ENCODE results near the gene TTLL8. TPM values are rescaled to one million over a fixed set of nuclear protein-coding genes. Genes with fewer than 3 reads are reported as not detected.

The TTLL8 gene
- total and polyA plus RNA-seq, 4 experiments from 2014 or later: not detected

- intact Hi-C loops (cut with micrococcal nuclease): no loop called here
- Histone ChIP-seq H3K4me1 (ENCODE audit: insufficient read depth, low read length) (no peaks in the 10 kb centered on the region), H3K9me3 (ENCODE audit: control insufficient read depth in 1 of 2, low read length in 2 of 2) (no peaks in the 10 kb centered on the region), H3K27me3 (ENCODE audit: insufficient read depth, low read length) (no peaks in the 10 kb centered on the region), H3K36me3 (ENCODE audit: insufficient read depth, low read length) (no peaks in the 10 kb centered on the region), H3K27ac (ENCODE audit: low read depth, low read length) (no peak overlapping the region), H3K4me3 (ENCODE audit: low read length in 2 of 2) (no peak overlapping the region)
- H3K27me3 Mint-ChIP-seq: peaks cover 13 to 20% of the 10 kb centered on the region in 2 donors
- CTCF ChIA-PET (ENCODE audit: partially characterized antibody): no interaction called here
- no peak overlapping the region for H3K27ac Mint-ChIP-seq
- POLR2A ChIA-PET (ENCODE audit: partially characterized antibody): no interaction called here
- DNase-seq: no peak
- no peaks in the 10 kb centered on the region for H3K4me1 Mint-ChIP-seq
- H3K9me3 Mint-ChIP-seq: no peaks in the 10 kb centered on the region
- H3K36me3 Mint-ChIP-seq: no peaks in the 10 kb centered on the region
- no peak overlapping the region for H3K4me3 Mint-ChIP-seq
Measured at GRCh38 chr22:50098052-50098451, 40.0 kb upstream of the TTLL8 start.

DNA sequence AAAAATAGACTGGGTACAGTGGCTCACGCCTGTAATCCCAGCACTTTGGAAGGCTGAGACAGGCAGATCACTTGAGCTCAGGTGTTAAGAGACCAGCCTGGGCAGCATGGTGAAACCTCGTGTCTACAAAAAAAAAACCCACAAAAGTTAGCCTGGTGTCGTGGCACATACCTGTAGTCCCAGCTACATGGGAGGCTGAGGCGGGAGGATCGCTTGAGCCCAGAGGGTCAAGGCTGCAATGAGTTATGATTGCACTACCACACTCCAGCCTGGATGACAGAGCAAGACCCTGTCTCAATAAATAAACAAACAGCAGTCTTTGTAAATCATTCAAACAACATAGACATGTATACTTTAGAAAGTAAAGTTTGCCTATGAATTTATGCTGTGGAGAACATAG, 34.2 kb upstream of the TTLL8 start:
- no peaks in the 10 kb centered on the region for H3K36me3 Mint-ChIP-seq
- intact Hi-C loops (cut with micrococcal nuclease): no loop called here

DNA sequence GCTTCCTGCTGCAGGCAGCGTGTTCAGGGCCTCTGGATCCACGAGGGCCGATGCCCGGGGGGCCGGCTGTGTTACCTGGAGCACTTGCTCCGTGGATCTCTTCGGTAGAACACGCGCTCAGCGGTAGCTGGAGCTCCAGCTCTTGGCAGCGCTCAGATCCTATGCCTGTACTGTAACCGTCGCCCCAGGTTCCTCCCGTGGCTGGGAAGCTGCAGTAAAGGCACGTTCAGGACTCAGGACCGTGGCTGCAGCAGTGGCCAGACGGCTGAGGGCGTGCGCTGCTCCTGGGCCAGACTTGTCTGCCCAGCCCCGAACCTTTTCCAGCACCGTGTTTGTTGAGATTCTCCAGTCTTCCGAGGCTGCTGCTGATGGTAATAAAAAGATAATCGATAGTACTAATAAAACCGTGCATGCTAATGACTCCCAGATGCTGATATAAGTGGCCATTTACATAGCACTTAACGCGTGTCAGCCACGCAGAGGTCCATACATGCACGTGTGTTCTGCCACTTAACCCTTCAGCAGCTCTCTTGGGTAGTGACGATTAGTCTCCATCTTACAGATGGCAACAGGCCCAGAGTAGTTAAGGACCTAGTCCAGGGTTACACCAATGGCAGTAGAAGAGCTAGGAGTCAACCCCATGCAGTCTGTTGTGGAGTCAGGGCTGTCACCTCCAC, 33.1 kb upstream of the TTLL8 start:
- intact Hi-C loops (cut with micrococcal nuclease): no loop called here
- Histone ChIP-seq H3K4me1 (ENCODE audit: insufficient read depth, low read length) (no peaks in the 10 kb centered on the region), H3K9me3 (ENCODE audit: control insufficient read depth in 1 of 2, low read length in 2 of 2) (no peaks in the 10 kb centered on the region), H3K27ac (ENCODE audit: low read depth, low read length) (no peak overlapping the region), H3K36me3 (ENCODE audit: insufficient read depth, low read length) (no peaks in the 10 kb centered on the region), H3K4me3 (ENCODE audit: low read length in 2 of 2) (no peak overlapping the region), H3K27me3 (ENCODE audit: insufficient read depth, low read length) (no peaks in the 10 kb centered on the region)
- Mint-ChIP-seq H3K27ac (no peak overlapping the region), H3K9me3 (peaks cover 0 to 9% (median 5%) of the 10 kb centered on the region in 8 donors), H3K4me1 (peaks cover 0 to 1% (median 0%) of the 10 kb centered on the region in 4 donors), H3K36me3 (no peaks in the 10 kb centered on the region), H3K27me3 (peaks cover 7 to 11% of the 10 kb centered on the region in 2 donors), H3K4me3 (no peak overlapping the region)
- DNase-seq: no peak
- POLR2A ChIA-PET (ENCODE audit: partially characterized antibody): no interaction called here
- CTCF ChIA-PET (ENCODE audit: partially characterized antibody): no interaction called here

More for the DNA sequence above, 34.2 kb upstream of the TTLL8 start:
- Histone ChIP-seq H3K36me3 (ENCODE audit: insufficient read depth, low read length) (no peaks in the 10 kb centered on the region), H3K9me3 (ENCODE audit: control insufficient read depth in 1 of 2, low read length in 2 of 2) (no peaks in the 10 kb centered on the region), H3K27ac (ENCODE audit: low read depth, low read length) (no peak overlapping the region), H3K4me3 (ENCODE audit: low read length in 2 of 2) (no peak overlapping the region), H3K27me3 (ENCODE audit: insufficient read depth, low read length) (no peaks in the 10 kb centered on the region), H3K4me1 (ENCODE audit: insufficient read depth, low read length) (no peaks in the 10 kb centered on the region)
- Mint-ChIP-seq H3K9me3 (peaks cover 0 to 5% (median 0%) of the 10 kb centered on the region in 8 donors), H3K4me3 (no peak overlapping the region), H3K4me1 (peaks cover 0 to 1% (median 0%) of the 10 kb centered on the region in 4 donors), H3K27ac (no peak overlapping the region), H3K27me3 (peaks cover 11 to 14% of the 10 kb centered on the region in 2 donors)
- DNase-seq: no peak
- ChIA-PET POLR2A (ENCODE audit: partially characterized antibody) (no interaction called here), CTCF (ENCODE audit: partially characterized antibody) (no interaction called here)

- CTCF ChIA-PET (ENCODE audit: partially characterized antibody): no interaction called here
- Histone ChIP-seq H3K4me3 (ENCODE audit: low read length in 2 of 2) (no peak overlapping the region), H3K36me3 (ENCODE audit: insufficient read depth, low read length) (no peaks in the 10 kb centered on the region), H3K27ac (ENCODE audit: low read depth, low read length) (no peak overlapping the region), H3K9me3 (ENCODE audit: control insufficient read depth in 1 of 2, low read length in 2 of 2) (no peaks in the 10 kb centered on the region), H3K4me1 (ENCODE audit: insufficient read depth, low read length) (no peaks in the 10 kb centered on the region), H3K27me3 (ENCODE audit: insufficient read depth, low read length) (no peaks in the 10 kb centered on the region)
- intact Hi-C loops (cut with micrococcal nuclease): no loop called here
- Mint-ChIP-seq H3K4me1 (peaks cover 0 to 4% (median under 1%) of the 10 kb centered on the region in 4 donors), H3K4me3 (no peak overlapping the region), H3K9me3 (peaks cover 0 to 9% (median 5%) of the 10 kb centered on the region in 8 donors), H3K27me3 (peaks cover 4 to 9% of the 10 kb centered on the region in 2 donors), H3K36me3 (no peaks in the 10 kb centered on the region), H3K27ac (no peak overlapping the region)
- POLR2A ChIA-PET (ENCODE audit: partially characterized antibody): no interaction called here
- no peak for DNase-seq
Measured at GRCh38 chr22:50090412-50090714, 32.3 kb upstream of the TTLL8 start.

- Histone ChIP-seq H3K36me3 (ENCODE audit: insufficient read depth, low read length) (no peaks in the 10 kb centered on the region), H3K27ac (ENCODE audit: low read depth, low read length) (no peak within 1 kb of the TSS), H3K9me3 (ENCODE audit: control insufficient read depth in 1 of 2, low read length in 2 of 2) (no peaks in the 10 kb centered on the region), H3K27me3 (ENCODE audit: insufficient read depth, low read length) (no peaks in the 10 kb centered on the region), H3K4me3 (ENCODE audit: low read length in 2 of 2) (no peak within 1 kb of the TSS), H3K4me1 (ENCODE audit: insufficient read depth, low read length) (no peaks in the 10 kb centered on the region)
- Mint-ChIP-seq H3K27ac (no peak within 1 kb of the TSS), H3K4me3 (no peak within 1 kb of the TSS), H3K36me3 (no peaks in the 10 kb centered on the region), H3K27me3 (peaks cover 8% of the 10 kb centered on the region in 2 donors), H3K4me1 (peaks cover 0 to 7% (median 2%) of the 10 kb centered on the region in 4 donors), H3K9me3 (peaks cover 0 to 9% (median 5%) of the 10 kb centered on the region in 8 donors)
- ChIA-PET CTCF (ENCODE audit: partially characterized antibody) (no interaction called here), POLR2A (ENCODE audit: partially characterized antibody) (no interaction called here)
- intact Hi-C loops (cut with micrococcal nuclease): no loop called here
- DNase-seq: peak in 2 of 5 donors; percentile 17 to 24
Measured at GRCh38 chr22:50089682-50090411, 31.7 kb upstream of the TTLL8 start, which contains the start of gene MOV10L1. Gene MOV10L1, plus strand, starts transcription at chr22:50090006. Its CDS starts 83 bp downstream, at chr22:50090089.

DNA sequence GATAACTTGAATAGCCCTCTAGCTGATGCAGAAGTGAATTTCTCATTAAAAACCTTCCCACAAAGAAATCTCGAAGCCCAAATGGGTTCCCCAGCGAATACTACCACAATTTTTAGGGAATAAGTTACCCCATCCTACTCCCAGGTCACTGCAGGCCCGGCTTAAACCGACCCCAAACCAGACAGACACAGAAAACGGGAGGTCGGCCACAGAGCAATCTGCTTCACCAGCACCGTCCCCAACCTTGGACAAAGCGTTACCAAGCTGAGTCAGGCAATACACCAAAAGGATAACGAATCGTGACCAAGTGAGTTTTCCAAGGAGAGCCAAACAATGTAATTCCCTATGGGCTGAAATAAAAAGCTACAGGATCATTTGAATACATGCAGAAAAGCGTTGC, 31.1 kb upstream of the TTLL8 start:
- DNase-seq: no peak
- Mint-ChIP-seq H3K9me3 (peaks cover 0 to 9% (median 5%) of the 10 kb centered on the region in 8 donors), H3K27ac (no peak overlapping the region), H3K4me1 (peaks cover 0 to 7% (median 2%) of the 10 kb centered on the region in 4 donors), H3K36me3 (no peaks in the 10 kb centered on the region), H3K27me3 (peaks cover 8% of the 10 kb centered on the region in 2 donors), H3K4me3 (no peak overlapping the region)
- Histone ChIP-seq H3K27me3 (ENCODE audit: insufficient read depth, low read length) (no peaks in the 10 kb centered on the region), H3K27ac (ENCODE audit: low read depth, low read length) (no peak overlapping the region), H3K4me3 (ENCODE audit: low read length in 2 of 2) (no peak overlapping the region), H3K4me1 (ENCODE audit: insufficient read depth, low read length) (no peaks in the 10 kb centered on the region), H3K36me3 (ENCODE audit: insufficient read depth, low read length) (no peaks in the 10 kb centered on the region), H3K9me3 (ENCODE audit: control insufficient read depth in 1 of 2, low read length in 2 of 2) (no peaks in the 10 kb centered on the region)
- intact Hi-C loops (cut with micrococcal nuclease): no loop called here
- ChIA-PET CTCF (ENCODE audit: partially characterized antibody) (no interaction called here), POLR2A (ENCODE audit: partially characterized antibody) (no interaction called here)

- intact Hi-C loops (cut with micrococcal nuclease): no loop called here
- H3K27me3 ChIP-seq (ENCODE audit: insufficient read depth, low read length): no peaks in the 10 kb centered on the region
Measured at GRCh38 chr22:50088096-50088495, 30.0 kb upstream of the TTLL8 start.

More at GRCh38 chr22:50088096-50088495, 30.0 kb upstream of the TTLL8 start:
- Histone ChIP-seq H3K36me3 (ENCODE audit: insufficient read depth, low read length) (no peaks in the 10 kb centered on the region), H3K9me3 (ENCODE audit: control insufficient read depth in 1 of 2, low read length in 2 of 2) (no peaks in the 10 kb centered on the region), H3K4me3 (ENCODE audit: low read length in 2 of 2) (no peak overlapping the region), H3K27ac (ENCODE audit: low read depth, low read length) (no peak overlapping the region), H3K4me1 (ENCODE audit: insufficient read depth, low read length) (no peaks in the 10 kb centered on the region)
- H3K27ac Mint-ChIP-seq: no peak overlapping the region
- DNase-seq: no peak
- H3K4me3 Mint-ChIP-seq: no peak overlapping the region
- CTCF ChIA-PET (ENCODE audit: partially characterized antibody): no interaction called here
- peaks cover 0 to 9% (median 5%) of the 10 kb centered on the region in 8 donors for H3K9me3 Mint-ChIP-seq
- POLR2A ChIA-PET (ENCODE audit: partially characterized antibody): no interaction called here
- H3K27me3 Mint-ChIP-seq: peaks cover 5 to 11% of the 10 kb centered on the region in 2 donors
- peaks cover 0 to 7% (median 2%) of the 10 kb centered on the region in 4 donors for H3K4me1 Mint-ChIP-seq
- no peaks in the 10 kb centered on the region for H3K36me3 Mint-ChIP-seq

Measured in CD4-positive, alpha-beta memory T cell (primary cell).